OCI-LY7 (cell line): Measurements from ENCODE around the gene DNPH1.

Experiments
- CTCF ChIP-seq: fragments of 200-600 bp; sonication (generic); conservative IDR thresholded peaks from 2 replicates; pipeline ENCODE4 v1.5.1; 2014; ENCODE audit warnings: mild to moderate bottlenecking, antibody characterized with exemption, low read length, moderate library complexity, mixed read lengths
- EZH2phosphoT487 ChIP-seq: fragments of 200-600 bp; sonication (generic); IDR thresholded peaks from 2 replicates; pipeline ENCODE4 v1.6.1; 2018; ENCODE audit warnings: low read depth, borderline replicate concordance, mild to moderate bottlenecking, mixed run types, antibody characterized with exemption, low read length, moderate library complexity, mixed read lengths

- TF ChIP-seq CTCF (peak; percentile 94), EZH2phosphoT487 (no peak)
Measured at GRCh38 chr6:43263314-43264178, 34.3 kb upstream of the DNPH1 start.
